Fibroblast of skin of back (primary cell): ENCODE data around the gene DOCK6.
A peak's percentile ranks its signal among the peaks of the same experiment; 100 is the strongest.

Experiments used
- DNase-seq: peaks from one replicate; pipeline ENCODE4 v3.0.0-alpha.2; 2013

DOCK6 gene

GRCh38 chr19:11247391-11247790, 14.9 kb downstream of the DOCK6 start:
- DNase-seq = no peak

DNA sequence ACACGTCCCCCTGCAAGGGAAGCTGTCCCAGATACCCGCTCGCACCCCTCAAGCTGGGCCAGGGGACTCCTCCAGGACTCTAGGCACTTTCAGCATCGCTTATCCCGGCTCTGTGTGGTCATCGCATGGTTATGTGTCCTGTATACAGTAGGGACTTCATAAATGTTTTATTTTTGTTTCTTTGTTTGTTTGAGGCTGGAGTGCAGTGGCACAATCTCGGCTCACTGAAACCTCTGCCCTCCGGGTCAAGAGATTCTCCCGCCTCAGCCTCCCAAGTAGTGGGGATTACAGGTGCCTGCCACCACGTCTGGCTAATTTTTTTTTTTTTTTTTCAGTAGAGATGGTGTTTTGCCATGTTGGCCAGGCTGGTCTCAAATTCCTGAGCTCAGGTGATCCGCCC, 15.4 kb downstream of the DOCK6 start:
- no peak for DNase-seq

- no peak for DNase-seq
Measured at GRCh38 chr19:11244846-11245589, 17.3 kb downstream of the DOCK6 start.

GRCh38 chr19:11243798-11244169, 18.5 kb downstream of the DOCK6 start:
- no peak for DNase-seq

DNA sequence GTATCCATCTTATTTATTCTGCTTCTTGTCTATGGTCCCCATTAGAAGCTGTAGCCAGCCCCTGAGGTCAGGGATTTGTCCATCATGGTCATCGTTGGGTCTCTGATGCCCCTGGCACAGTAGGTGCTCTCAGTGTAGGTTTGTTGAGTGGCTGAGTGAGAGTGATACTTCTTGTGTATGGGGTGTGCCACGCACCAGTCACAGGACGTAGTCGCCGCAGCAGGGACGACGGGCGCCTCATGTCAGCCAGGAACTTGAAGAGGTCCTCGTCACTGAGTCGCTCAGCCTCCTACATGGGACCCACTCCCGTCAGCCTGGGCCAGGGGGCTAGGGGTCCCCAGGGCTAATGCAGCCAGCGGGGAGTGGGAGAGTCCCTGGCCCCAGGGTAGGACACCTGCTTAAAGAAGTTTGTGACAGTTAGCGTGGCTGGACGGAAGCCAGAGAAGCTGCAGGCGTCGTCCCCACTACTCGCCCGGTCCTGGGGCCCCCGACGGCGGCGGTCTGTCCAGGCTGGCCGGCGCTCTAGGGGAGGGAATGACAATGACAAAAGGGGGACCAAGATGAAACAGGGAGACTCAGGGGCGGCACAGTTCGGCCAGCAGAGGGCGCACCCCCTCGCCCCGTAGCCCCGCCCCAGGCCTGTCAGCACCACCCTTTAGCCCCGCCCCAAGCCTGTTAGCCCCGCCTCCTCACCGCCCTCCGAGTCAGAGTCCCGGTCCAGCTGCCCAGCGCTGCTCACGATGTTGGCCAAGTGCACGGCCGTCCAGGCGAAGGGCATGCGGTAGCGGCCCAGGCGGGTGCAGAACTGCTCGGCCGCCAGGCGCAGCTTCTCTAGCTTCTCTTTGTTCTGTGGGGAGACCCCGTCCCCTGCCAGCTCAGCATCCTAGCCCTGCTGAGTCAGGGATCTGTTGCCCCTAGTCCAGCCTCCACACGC, 19.2 kb downstream of the DOCK6 start:
- peak; percentile 61 for DNase-seq

- no peak for DNase-seq
Measured at GRCh38 chr19:11242025-11242424, 20.3 kb downstream of the DOCK6 start.

GRCh38 chr19:11240008-11240444, 22.3 kb downstream of the DOCK6 start:
- no peak for DNase-seq

- DNase-seq = no peak
Measured at GRCh38 chr19:11239377-11240000, 22.8 kb downstream of the DOCK6 start, which contains the start of gene ANGPTL8. TSS of gene ANGPTL8 (plus strand) at chr19:11239619. CDS start at chr19:11239638, 19 bp downstream.

DNA sequence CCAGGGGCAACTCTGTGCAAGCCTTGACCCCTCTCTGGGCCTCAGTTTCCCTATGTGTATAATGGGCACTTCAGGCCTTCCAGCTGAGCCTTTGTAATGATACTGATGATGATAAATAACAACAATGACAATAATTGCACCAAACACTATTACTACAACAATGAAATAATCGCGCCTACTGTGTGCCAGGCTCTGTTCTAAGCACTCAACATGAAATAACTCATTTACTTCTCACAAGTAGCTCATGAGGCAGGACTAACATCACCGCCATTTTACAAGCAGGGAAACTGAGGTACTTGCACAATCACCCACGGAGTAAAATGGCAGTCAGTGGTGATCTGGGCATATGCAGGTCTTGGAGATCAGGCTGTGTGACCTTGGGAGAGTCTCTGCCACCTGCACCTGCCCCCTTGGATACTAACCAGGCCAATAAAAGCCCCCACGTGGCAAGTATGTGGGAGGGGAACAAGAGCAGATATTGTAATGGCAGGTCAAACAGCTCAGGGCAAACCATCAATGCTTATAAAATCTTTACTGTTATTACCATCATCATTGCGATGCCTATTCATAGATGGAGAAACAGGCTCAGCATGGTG, 23.4 kb downstream of the DOCK6 start:
- no peak for DNase-seq

- DNase-seq = no peak
Measured at GRCh38 chr19:11238041-11238440, 24.3 kb downstream of the DOCK6 start.

- DNase-seq = no peak
Measured at GRCh38 chr19:11237321-11237720, 25.0 kb downstream of the DOCK6 start.

DNA sequence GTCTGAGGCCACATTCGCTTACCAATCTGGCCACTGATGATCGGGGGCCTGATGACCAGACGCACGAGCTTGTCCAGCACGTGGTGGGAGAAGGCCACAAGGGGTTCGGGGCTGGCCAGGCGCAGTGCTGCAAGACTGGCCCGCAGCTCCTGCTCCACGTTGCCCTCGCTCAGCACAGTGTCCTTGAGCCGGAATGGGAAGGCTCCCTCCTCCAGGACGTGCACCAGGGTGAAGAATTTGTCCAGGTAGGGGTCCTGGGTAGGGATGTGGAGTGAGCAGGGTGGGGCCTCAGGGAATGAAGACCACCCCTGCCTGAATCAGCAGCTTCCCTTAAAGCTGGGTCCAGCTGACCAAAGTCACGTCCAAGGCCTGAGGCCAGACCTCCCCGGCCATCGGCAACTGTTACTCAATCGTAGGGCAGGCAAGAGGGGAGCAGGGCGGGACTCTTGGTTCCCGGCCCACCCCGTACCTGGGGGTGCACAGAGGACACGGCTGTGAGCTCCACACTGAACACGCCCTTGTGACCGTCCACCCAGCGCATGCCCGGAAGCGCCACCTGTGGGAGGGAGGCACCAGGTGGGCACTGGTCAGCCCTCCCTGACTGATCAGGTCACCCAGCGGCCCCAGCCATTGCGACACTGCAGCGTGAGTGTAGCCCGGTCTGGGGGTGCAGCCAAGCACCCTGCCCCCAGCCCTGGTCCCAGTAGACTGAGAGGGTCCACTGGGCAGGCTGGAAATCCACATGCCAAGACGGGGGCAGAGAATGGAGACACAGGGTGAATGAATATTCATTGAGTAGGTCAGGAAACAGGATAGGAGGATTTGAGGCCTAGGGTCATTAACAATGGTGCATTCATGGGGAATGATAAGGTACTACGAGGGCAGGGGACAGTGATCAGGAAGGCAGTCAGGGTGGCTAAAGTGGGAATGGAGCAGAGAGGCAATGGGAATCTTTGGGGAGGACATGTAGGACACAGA, 25.7 kb downstream of the DOCK6 start:
- no peak for DNase-seq

- no peak for DNase-seq
Measured at GRCh38 chr19:11234486-11235075, 27.7 kb downstream of the DOCK6 start.

DNA sequence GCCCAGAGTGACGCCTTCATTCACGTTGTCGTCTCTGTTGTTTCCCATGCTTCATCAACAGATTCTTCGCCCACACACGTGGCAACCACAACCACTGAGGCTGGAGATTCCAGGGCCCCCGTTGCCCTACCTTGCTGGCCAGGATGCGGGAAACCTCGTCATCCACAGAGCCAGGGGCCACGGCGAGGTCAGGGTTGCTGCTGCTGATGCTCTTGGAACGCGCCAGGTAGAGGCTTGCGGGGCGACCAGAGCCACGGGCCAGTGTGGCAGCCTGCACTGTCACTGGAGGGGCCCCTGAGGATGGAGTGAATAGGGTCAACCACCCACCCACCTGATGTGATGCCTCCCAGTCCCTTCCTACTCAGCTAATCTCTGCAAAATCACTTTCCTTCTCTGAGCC, 29.3 kb downstream of the DOCK6 start:
- DNase-seq = no peak

GRCh38 chr19:11232555-11232954, 29.8 kb downstream of the DOCK6 start:
- DNase-seq = no peak

GRCh38 chr19:11230621-11231386, 31.5 kb downstream of the DOCK6 start:
- DNase-seq = no peak

GRCh38 chr19:11227195-11227886, 35.0 kb downstream of the DOCK6 start:
- DNase-seq = no peak

GRCh38 chr19:11226716-11227166, 35.6 kb downstream of the DOCK6 start:
- DNase-seq = no peak

DNA sequence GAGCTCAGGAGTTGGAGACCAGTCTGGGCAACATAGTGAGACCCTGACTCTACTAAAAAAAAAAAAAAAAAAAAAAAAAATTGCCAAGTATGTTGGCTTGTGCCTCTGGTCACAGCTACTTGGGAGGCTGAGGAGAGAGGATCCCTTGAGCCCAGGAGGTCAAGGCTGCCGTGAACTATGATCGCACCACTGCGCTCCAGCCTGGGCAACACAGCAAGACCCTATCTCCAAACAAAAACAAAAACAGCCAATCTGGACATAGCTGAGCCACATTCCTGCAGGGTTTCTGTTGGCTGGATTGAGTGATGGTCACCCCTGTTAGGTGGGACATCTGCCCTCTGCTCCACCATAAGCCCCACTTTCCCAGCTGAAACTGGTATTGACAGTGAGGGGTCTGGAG, 36.5 kb downstream of the DOCK6 start:
- no peak for DNase-seq

DNA sequence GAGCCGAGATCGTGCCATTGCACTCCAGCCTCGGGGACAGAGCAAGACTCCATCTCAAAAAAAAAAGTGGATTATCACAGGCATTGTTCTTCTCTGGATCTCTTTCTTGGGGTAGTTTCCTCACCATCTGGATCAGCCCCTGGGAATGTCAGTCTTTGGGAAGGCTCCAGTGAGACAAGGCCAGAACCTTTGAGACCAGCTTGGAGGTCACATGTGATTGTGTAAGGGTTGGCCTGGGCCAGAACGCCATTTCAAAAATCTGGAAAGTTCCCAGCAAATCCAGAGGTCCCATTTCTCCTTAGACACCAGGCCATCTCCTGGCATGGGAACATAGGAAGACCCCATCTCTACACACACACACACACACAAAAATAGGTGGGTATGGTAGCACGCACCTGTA, 37.2 kb downstream of the DOCK6 start:
- DNase-seq = no peak
